GM21825 (cell line): ENCODE results near the gene FNBP1.
A peak's percentile ranks its signal among the peaks of the same experiment; 100 is the strongest.

Experiments
- ATAC-seq: cut with Tn5 transposase; IDR thresholded peaks from one replicate; pipeline ENCODE4 v1.9.1; 2021; ENCODE audit warnings: mild to moderate bottlenecking, moderate library complexity; ENCODE audit not compliant: unreplicated experiment

The FNBP1 gene

DNA sequence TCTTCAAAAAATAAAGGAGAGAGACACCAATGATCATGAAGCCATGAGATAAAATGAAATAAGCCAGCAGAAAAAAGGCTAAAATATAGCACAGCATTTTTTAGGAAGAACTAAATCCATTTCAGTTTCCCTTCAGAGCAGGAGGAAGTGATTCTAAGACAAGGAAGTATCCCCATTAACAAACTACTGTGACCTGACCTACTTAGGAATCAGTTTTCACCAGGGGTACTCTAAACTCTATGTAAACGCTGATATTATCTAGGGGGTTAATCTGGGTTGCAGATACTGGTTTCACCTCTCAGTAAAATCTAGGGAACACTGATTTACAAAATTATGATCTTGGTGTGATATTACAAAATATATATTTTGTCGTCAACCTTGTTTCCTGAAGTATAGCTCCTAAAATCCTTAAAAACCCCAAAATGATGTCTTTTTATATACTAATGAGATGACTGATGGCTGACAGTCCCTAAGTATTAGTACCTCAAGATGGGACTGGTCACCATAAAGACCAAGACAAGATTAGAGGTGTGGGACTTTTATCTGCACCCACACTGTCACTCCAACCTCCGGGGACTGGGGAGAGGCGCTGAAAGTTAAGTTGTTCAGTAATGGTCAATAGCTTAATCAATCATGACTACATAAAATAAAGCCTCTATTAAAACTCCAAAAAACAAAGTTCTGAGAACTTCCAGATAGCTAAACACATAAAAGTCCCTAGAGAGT, 2.9 kb upstream of the FNBP1 start:
- no peak for ATAC-seq

DNA sequence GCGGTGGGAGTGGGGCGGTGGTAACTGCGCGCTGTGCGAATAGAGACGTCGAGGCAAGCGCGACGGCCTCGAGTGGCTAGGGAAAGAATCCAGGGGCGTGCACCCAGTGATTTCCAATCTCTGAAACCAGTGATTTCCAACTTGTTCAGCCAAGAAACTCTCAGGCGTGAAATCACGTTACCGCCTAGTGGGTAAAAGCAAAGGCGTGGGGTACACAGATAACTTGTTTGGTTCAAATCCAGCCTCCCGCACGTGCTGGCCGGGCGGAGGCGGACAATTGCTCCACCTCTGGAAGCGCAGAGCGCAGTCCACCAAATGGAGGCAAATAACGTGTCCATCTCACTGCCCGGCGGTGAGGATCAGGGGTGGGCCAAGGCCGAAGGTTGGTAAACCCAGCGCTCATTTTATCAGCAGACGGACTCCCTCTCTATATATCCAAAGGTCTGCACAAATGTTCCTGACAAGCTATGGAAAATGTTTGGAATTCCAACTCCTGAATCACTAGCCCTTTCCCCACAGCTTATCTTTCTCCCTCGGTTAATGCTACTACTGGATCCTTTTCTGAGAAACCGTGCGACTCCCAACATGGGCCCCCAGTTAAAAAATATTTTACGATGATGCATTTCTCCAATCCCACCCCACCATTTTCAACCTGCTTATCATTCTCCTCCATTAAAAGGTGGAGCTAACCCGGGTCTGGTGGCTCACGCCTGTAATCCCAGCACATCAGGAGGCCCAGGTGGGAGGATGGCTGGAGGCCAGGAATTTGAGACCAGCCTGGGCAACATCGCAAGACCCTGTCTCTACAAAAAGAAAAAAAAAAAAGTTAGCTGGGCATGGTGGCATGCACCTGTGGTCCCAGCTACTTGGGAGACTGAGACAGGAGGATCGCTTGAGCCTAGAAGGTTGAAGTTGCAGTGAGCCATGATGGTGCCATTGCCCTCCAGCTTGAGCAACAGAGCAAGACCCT, 950 bp upstream of the FNBP1 start:
- ATAC-seq, result no peak

DNA sequence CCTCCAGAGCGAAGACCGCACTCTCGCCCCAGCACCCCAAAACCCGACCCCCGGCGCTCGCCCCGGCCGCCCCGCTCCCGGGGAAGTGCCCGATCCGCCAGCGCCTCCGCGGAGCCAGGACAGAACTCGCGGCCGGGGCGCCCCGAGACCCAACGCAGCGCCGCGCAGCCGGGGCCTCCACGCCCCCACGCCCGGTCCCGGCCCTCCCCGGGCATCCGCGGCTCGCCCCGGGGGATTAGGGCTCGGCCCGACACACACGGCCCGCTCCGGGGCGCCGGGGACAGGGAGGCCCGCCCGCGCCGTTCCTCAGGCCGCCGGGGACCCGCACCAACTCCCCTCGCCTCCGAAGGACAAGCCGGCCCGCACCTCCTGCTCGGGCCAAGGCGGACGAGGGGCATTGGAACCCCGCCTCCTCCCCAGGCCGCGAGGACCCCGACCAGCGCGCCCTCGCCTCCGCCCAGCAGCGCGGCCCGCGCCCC, 544 bp downstream of the FNBP1 start:
- ATAC-seq, result no peak

DNA sequence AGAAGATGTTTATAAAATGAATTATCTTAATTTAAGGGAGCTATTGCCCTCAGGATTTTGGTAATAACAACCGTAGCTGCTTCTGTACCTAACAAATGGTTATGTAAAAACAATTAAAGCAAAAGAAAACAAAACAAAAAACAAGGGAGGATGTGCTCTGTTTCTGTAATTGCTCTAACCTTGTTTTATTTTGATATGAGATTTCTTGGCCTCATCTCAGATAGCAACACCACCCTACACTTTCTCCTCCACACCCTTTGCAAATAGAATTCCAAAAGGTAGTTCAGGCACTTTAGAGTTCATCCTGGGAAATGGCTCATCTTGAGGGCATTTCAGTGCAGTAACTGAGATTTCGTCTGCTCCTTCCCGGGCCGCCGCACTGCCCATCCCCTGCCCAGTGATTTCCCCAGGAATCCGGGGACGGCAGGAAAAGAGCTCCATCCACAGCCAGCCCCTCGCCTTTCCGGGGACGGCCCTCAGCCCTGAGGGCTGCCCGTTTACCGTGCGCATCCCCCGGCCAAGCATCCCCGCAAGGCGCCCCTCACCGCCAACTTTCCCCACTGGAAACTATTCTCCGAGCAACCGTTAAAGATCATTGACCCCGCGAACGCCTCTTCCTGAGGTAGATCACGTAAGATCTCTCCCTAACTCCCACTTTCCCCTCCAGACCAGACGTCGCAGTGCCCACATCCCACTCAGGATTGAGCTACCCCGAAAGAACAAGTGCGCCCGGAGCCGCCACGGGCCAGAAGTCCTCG, 1.2 kb downstream of the FNBP1 start:
- ATAC-seq, result no peak

DNA sequence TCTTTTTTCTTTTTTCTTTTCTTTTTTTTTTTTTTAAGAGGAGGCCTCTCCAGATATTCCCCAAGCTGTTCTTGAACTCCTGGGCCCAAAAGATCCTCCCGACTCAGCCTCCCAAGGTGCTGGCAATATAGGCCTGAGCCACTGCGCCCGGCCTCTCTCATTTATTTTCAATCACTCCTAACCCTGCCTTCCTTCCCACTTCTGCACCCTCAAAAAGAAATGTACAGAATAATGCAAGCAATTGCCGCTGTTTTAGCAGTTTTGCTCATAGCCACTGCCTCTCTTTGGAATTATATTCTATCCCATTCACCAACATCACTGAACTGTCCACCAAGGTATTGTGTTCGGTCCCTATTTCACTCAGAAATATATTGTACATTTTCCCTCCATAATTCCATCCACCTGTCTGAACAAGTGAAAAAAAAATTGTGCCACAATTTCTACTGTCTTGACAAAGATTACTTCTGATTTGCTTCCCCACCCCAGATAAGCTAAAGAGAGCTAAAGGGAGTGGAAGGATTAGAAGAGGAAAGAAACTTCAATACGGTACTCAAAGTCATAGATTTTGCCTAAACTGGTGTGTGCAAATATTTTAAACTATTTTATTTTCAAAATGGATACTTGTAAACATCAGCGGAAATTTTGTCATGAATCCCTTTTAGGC, 1.9 kb downstream of the FNBP1 start:
- ATAC-seq, result no peak

DNA sequence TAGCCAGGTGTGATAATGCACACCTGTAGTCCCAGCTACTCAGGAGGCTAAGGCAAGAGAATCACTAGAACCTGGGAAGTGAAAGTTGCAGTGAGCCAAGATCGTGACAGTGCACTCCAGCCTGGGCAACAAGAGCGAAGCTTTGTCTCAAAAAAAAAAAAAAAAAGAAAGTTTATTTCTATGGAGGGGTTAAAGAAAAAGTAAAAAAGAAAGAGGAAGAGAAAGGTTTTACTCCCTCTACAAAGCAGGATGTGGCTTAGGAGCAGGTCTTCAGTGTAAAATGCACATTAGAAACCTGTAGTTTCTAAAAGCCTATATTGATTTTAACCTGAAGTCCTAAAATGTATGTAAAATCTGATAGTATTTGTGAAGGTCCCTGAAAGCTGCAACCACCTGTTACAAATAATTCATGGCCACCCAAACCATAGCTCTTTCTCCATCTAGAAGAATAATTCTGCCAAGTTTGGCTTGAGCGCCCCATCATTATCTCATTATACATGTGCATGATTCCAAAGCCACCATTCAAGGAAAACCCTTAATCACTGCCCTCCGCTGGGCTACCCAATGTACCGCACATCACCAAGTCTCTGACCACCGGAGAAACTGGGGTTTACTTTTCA, 3.4 kb downstream of the FNBP1 start:
- ATAC-seq, result no peak

DNA sequence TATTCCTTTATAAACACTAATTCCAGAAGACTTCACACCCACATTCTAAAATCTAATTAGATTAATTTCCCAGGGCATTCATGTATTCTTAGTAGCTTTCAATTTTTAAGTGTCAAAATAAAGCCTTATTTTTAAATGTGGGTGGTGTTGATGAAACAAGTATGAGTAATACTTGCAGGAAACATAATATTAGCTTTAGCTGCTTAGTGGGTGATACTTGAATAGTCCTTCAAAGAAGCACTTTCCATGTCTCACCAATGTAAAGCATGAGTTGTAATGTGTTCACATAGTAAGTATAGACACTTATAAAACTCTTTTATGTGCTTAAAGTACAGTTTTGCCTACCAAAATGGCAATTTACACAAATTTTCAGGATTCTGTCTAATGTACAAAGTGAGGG, 6.9 kb downstream of the FNBP1 start:
- no peak for ATAC-seq

DNA sequence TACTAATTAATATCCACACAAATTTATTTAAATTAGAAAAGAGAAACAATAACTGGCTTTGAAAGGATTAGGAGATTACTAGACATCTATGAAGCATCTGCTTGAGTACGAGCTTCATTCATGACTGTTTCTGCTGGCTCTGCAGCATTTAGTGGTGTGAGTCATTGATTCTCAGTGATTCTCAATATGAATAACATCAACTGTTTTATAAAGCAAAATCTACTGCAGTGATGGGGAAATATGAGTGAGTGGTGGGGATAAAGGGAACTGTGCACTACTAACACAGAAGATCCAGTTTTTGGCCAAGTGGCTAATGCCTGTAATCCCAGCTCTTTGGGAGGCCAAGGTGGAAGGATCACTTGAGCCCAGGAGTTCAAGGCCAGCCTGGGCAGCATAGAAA, 8.4 kb downstream of the FNBP1 start:
- ATAC-seq, result no peak

DNA sequence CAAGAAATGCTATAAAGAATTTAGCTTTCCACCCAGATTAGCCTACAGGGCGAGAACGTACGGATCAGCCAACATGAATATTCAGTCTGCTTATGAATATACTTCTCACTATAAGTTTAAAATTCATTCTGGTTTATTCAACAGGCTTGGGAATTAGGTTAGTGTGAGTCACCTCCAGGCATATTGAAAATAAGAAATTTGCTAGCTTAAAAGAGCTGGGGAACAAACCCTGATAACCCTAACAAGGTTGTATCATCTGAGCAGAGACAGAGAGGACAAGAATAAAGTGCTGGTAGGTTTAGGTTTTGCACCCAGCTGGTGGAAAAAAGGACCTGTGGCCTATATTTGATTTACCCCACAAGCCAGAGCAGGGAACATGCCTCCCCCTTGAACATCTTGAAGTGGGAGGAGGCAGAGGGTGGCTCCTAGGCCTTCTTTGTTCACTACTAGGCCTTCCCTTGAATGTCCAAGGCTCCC, 12.3 kb downstream of the FNBP1 start:
- ATAC-seq, result no peak

DNA sequence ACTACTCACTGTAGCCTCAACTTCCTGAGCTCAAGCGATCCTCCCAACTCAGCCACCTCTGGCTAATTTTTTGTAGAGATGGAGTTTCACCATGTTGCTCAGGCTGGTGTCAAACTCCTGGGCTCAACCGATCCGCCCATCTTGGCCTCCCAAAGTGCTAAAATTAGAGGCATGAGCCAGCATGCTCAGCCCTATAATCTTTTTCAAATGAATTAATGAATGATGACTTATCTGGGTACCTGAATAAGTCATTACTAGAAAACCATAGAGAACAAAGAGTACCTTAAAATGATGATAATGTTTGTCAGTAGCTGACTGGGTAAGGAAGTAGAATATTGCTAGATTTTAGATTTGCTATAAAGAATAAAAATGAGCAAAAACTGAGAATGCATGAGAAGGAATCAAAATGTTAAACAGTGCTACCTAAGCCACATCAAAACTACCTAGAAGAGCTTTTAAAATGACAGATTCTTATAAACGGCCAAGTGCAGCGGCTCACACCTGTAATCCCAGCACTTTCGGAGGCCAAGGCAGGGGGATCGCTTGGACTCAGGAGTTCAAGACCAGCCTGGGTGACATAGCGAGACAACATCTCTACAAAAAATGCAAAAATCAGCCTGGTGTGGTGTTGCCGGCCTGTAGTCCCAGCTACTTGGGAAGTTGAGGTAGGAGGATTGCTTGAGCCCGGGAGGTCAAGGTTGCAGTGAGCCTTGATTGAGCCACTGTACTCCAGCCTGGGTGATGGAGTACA, 13.6 kb downstream of the FNBP1 start:
- no peak for ATAC-seq

DNA sequence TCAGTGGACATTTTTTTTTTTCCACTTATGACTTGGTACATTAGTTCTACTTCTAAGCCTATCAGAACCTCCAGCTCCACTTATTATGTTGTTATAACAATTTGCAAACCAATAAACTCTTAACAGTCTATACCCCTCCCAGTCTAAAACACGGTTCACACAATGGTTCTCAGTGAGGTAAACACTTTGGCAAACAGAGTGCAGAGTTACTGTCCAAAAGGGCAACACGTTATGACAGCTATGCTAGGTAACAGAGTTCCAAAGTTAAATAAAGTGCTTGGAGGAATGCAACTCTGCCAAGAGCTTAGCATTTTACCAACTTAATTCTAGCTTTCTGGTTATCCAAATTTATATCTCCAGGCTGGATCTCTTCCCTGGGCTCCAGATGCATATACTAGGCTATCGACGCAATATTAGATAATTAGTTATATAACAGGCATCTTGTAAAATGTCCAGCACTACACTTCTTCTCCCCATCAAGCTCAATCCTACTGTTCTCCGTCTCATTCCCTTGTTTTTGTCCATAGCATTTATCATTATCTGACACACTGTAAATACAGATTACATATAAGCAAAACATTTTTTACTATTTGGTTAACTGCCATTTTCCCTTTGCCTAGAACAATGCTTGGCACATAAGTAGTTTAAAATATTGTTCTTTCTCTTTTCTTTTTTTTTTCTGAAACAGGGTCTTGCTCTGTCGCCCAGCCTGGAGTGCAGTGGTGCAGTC, 14.3 kb downstream of the FNBP1 start:
- ATAC-seq, result no peak

DNA sequence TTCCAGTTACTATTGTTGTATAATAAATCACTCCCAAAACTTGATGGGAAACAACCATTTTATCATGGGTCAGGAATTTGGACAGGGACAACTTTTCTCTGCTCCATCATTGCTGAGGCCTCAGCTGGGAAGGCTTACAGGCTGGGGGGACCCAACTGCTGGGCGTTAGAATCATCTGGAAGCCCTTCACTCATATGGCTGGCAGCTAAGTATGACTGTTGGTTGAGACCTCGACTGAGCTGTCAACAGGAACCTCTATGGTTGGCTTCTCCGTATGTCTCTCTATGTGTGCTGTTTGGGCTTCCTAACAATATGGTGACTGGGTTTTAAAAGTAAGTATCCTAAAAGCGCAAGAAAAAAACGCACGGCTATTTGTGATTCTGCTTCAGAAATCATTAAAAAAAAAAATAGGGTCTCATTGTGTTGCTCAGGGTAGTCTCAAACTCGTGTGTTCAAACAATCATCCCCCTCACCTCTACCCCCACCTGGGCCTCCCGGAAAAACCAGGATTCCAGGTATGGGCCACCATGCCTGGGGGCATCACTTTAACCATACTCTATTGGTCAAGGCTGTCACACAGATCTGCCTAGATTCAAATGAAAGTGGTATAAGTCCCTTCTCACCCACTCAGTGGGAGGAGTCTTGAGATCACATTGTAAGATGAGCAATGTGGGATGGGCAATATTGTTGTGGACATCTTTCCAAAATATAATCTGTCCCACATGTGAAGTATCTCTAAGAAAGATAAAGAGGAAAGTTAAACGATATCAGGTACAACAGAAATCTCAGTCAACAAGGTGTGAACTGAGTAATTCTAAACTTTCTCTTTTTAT, 15.2 kb downstream of the FNBP1 start:
- ATAC-seq, result no peak

DNA sequence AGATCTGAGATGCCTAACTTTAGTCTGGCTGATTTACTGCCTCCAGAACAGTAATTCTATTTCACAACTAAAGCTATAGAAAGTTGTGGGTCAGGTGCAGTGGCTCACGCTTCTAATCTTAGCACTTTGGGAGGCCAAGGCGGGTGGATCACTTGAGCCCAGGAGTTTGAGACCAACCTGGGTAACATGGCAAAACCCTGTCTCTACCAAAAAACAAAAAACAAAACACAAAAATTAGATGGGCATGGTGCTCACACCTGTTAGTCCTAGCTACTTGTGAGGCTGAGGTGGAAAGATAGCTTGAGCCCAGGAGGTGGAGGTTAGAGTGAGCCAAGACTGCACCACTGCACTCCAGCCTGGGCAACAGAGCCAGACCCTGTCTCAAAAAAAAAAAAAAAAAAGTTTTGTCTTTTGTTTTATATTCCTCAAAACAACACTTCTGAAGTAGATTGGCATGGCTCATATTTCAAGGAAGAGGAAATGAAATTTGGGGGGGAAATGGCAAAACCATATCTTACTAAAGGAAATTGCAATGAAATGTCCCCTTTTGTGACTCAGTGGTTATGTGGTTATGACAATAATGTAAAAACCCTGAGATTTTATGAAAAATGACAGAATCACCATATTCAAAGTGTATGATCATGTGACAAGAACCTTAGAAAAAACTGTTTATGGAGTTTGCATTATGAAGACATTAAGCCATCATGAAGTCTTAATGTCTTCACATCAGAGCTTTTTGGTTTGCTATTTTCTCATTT, 16.2 kb downstream of the FNBP1 start:
- no peak for ATAC-seq

DNA sequence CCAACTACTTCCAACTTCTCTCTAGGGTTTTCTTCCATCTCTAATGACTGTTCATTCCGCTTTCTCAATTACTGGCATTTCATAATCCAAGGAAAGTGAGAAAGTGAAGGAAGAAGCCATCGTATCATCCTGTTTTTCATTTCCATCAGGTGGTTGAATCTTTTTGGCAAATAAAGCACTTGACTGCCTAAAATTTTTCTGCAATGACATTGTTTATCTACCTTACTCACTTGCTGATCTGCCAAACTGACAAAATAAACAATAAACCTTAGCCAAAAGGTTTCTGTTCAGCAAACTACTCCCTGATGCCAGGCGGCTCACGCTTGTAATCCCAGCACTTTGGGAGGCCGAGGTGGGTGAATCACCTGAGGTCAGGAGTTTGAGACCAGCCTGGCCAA, 18.4 kb downstream of the FNBP1 start:
- no peak for ATAC-seq

DNA sequence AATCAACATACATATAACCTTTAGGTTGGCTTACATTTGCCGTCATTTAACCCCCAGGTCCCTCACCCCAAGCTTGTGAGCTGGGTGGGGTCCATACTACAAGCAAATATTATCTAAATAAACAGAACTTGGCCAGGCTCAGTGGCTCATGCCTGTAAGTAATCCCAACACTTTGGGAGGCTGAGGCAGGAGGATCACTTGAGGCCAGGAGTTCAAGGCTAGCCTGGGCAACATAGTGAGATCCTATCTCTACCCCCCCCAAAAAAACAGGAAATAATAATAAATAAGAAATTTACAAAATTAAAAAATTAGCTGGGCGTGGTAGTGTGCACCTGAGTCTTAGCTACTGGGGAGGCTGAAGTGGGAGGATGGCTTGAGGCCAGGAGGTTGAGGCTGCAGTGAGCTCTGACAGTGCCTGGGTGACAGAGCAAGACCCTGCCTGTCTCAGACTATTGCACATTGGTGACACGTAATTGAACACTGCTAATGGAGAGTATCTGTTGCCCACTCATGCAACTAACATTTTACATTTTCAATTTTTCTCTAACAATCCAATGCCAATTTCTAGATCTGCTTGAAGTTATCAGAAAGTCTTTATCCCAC, 18.9 kb downstream of the FNBP1 start:
- no peak for ATAC-seq

DNA sequence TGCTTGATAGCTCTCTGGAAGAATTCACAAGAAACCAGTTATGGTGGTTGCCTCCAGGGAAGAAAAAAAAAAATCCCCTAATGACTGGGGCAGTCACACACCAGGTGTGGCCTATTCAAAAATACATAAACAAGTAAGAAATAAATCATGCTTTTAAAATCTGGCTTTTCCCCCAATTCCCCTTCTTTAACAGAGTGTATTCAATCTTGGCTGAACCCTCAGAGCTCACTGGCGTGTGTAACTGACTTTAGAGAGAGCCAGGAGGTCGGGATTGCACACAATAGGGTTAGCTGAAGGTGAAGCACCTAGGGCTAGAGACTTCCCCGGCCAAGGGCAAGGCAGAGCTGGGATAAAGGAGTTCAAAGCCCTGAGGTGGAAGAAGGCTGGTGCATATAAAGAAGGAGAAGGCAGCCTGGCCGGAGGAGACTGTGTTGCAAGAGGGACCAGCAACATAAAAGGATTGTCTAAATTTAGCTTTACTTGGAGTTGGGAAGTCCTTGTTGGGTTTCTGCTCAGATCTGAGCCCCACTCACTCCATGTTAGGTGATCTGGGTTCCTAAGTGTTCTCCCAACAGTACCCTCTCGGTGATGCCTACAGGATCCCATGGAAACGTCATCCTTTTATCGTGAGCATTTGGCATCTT, 19.7 kb downstream of the FNBP1 start:
- ATAC-seq, result peak; percentile 47
